ENCODE measurements around the gene COPS7A. TPM values are rescaled to one million over a fixed set of nuclear protein-coding genes. Genes with fewer than 3 reads are reported as not detected.
"Not testable (repeated sequence)": the region's sequence is repeated elsewhere in the genome, so short reads cannot be mapped to it uniquely, and the experiment has no call there.

COPS7A gene
- total RNA-seq, 2 experiments from 2014 or later = 29.8 to 35.6 TPM

GRCh38 chr12:6696690-6697583, 26.9 kb upstream of the COPS7A start:
- Mint-ChIP-seq H3K36me3 (no peaks in the 10 kb centered on the region), H3K4me3 (no peak overlapping the region), H3K9me3 (no peaks in the 10 kb centered on the region), H3K27me3 (peaks cover 41% of the 10 kb centered on the region), H3K4me1 (peaks cover 25% of the 10 kb centered on the region), H3K27ac (no peak overlapping the region)
- POLR2A ChIA-PET = no interaction called here
- DNase-seq (no peak), ATAC-seq (ENCODE audit: low read depth) (no peak)

GRCh38 chr12:6697584-6698351, 26.1 kb upstream of the COPS7A start:
- H3K36me3 Mint-ChIP-seq = no peaks in the 10 kb centered on the region
- H3K9me3 Mint-ChIP-seq = no peaks in the 10 kb centered on the region
- ATAC-seq (ENCODE audit: low read depth) = no peak
- peaks cover 25% of the 10 kb centered on the region for H3K4me1 Mint-ChIP-seq
- H3K27me3 Mint-ChIP-seq = peaks cover 48% of the 10 kb centered on the region
- POLR2A ChIA-PET = no interaction called here
- no peak for DNase-seq
- no peak overlapping the region for H3K27ac Mint-ChIP-seq
- no peak overlapping the region for H3K4me3 Mint-ChIP-seq

GRCh38 chr12:6698352-6699046, 25.3 kb upstream of the COPS7A start:
- H3K9me3 Mint-ChIP-seq = no peaks in the 10 kb centered on the region
- H3K27ac Mint-ChIP-seq = no peak overlapping the region
- H3K36me3 Mint-ChIP-seq = no peaks in the 10 kb centered on the region
- H3K4me3 Mint-ChIP-seq = no peak overlapping the region
- DNase-seq = peak; percentile 11
- ATAC-seq (ENCODE audit: low read depth) = no peak
- peaks cover 56% of the 10 kb centered on the region for H3K27me3 Mint-ChIP-seq
- POLR2A ChIA-PET = interaction anchor here (2.3 kb wide), 1 partner anchor 10 kb away, joined by 14 read pairs; the partner anchor contains the start of gene ZNF384
- peaks cover 27% of the 10 kb centered on the region for H3K4me1 Mint-ChIP-seq

GRCh38 chr12:6699259-6699988, 24.4 kb upstream of the COPS7A start:
- Mint-ChIP-seq H3K27ac (peak overlapping the region; percentile 40), H3K4me3 (peak overlapping the region; percentile 67), H3K9me3 (no peaks in the 10 kb centered on the region), H3K27me3 (peaks cover 64% of the 10 kb centered on the region), H3K4me1 (peaks cover 27% of the 10 kb centered on the region), H3K36me3 (no peaks in the 10 kb centered on the region)
- POLR2A ChIA-PET = interaction anchor here (0.6 to 2.3 kb wide), 3 partner anchors 10 to 71 kb away, joined by 5 to 14 read pairs (median 8); partner anchors contain the start of gene ZNF384
- ATAC-seq (ENCODE audit: low read depth) (no peak), DNase-seq (no peak)

DNA sequence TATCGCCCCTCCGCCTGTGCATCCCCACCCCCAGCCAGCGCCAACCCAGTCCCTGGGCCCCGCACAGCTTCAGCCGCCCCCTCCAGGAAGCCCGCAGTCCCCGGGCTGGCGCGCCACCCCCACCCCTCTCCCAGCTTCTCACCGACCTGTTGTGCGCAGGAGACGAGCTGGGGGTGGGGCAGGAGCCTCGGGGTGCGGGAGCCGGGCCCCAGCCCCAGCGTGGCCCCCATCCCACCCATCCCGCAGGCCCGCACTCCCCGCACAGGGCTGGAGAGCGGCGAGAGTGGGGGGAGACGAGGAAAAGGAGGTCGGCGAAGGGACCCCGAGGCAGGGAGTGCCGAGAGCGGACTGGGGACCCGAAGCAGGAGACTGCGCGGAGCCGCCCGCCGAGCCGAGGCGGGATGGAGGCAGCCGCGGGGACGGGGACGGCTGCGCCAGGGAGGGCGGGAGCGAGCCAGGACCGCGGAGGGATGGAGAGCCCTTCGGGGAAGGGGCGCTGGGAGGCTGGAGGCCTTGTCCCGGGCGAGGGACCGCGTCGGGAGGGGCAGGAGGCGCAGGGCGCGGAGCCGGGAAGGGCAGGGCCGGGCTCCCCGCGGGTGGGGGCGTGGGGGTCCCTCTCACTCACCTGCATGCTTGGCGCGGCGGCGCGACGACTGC, 23.7 kb upstream of the COPS7A start:
- Mint-ChIP-seq H3K36me3 (no peaks in the 10 kb centered on the region), H3K27me3 (peaks cover 71% of the 10 kb centered on the region), H3K4me1 (peaks cover 25% of the 10 kb centered on the region), H3K4me3 (peak overlapping the region; percentile 67), H3K9me3 (no peaks in the 10 kb centered on the region), H3K27ac (no peak overlapping the region)
- ATAC-seq (ENCODE audit: low read depth) (peak; percentile 27), DNase-seq (peak; percentile 48)
- POLR2A ChIA-PET = interaction anchor here (0.6 to 2.3 kb wide), 3 partner anchors 9 to 71 kb away, joined by 5 to 14 read pairs (median 8); partner anchors contain the start of gene ZNF384

GRCh38 chr12:6700646-6701051, 23.2 kb upstream of the COPS7A start, which contains the start of gene PIANP:
Gene PIANP, minus strand, starts transcription at chr12:6700815. Its CDS starts 2,754 bp downstream, at chr12:6698061.
- H3K27me3 Mint-ChIP-seq = peaks cover 76% of the 10 kb centered on the region
- ATAC-seq (ENCODE audit: low read depth) = peak; percentile 75
- POLR2A ChIA-PET = interaction anchor here (1.4 kb wide), 1 partner anchor 8 kb away, joined by 8 read pairs; no protein-coding TSS in a partner anchor
- H3K4me3 Mint-ChIP-seq = peak within 1 kb of the TSS; percentile 67
- H3K36me3 Mint-ChIP-seq = no peaks in the 10 kb centered on the region
- peak within 1 kb of the TSS; percentile 40 for H3K27ac Mint-ChIP-seq
- DNase-seq = peak; percentile 71
- no peaks in the 10 kb centered on the region for H3K9me3 Mint-ChIP-seq
- peaks cover 25% of the 10 kb centered on the region for H3K4me1 Mint-ChIP-seq

- Mint-ChIP-seq H3K27me3 (peaks cover 77% of the 10 kb centered on the region), H3K9me3 (no peaks in the 10 kb centered on the region), H3K4me1 (peaks cover 25% of the 10 kb centered on the region), H3K4me3 (peak overlapping the region; percentile 39), H3K27ac (peak overlapping the region; percentile 19), H3K36me3 (no peaks in the 10 kb centered on the region)
- DNase-seq = no peak
- no peak for ATAC-seq (ENCODE audit: low read depth)
- POLR2A ChIA-PET = no interaction called here
Observed at GRCh38 chr12:6701078-6701768, 22.6 kb upstream of the COPS7A start.

- Mint-ChIP-seq H3K4me3 (no peak overlapping the region), H3K36me3 (no peaks in the 10 kb centered on the region), H3K27me3 (peaks cover 68% of the 10 kb centered on the region), H3K4me1 (peaks cover 18% of the 10 kb centered on the region), H3K27ac (no peak overlapping the region), H3K9me3 (no peaks in the 10 kb centered on the region)
- ATAC-seq (ENCODE audit: low read depth) (peak; percentile 35), DNase-seq (no peak)
- POLR2A ChIA-PET = no interaction called here
Observed at GRCh38 chr12:6703631-6704030, 20.2 kb upstream of the COPS7A start.

- not testable (repeated sequence) for ATAC-seq (ENCODE audit: low read depth); DNase-seq; H3K36me3 Mint-ChIP-seq; H3K27ac Mint-ChIP-seq; H3K9me3 Mint-ChIP-seq; H3K4me3 Mint-ChIP-seq; H3K4me1 Mint-ChIP-seq
- POLR2A ChIA-PET = interaction anchor here (1.0 to 1.4 kb wide), 4 partner anchors 9 to 19 kb away, joined by 3 to 15 read pairs (median 6); partner anchors contain the start of genes COPS7A and ZNF384
- H3K27me3 Mint-ChIP-seq = peaks cover 25% of the 10 kb centered on the region
Observed at GRCh38 chr12:6708351-6708750, 15.5 kb upstream of the COPS7A start.

GRCh38 chr12:6708960-6709394, 14.9 kb upstream of the COPS7A start:
- POLR2A ChIA-PET = interaction anchor here (0.8 to 1.4 kb wide), 6 partner anchors 9 to 183 kb away, joined by 3 to 15 read pairs (median 4); partner anchors contain the start of genes COPS7A, IFFO1 and ZNF384
- Mint-ChIP-seq H3K9me3 (no peaks in the 10 kb centered on the region), H3K36me3 (no peaks in the 10 kb centered on the region), H3K27me3 (peaks cover 20% of the 10 kb centered on the region), H3K4me3 (peak overlapping the region; percentile 61), H3K4me1 (peaks cover 7% of the 10 kb centered on the region), H3K27ac (peak overlapping the region; percentile 54)
- peak; percentile 68 for ATAC-seq (ENCODE audit: low read depth)
- no peak for DNase-seq

GRCh38 chr12:6716031-6716873, 7.6 kb upstream of the COPS7A start:
- H3K9me3 Mint-ChIP-seq; ATAC-seq (ENCODE audit: low read depth); H3K27ac Mint-ChIP-seq; H3K4me1 Mint-ChIP-seq; DNase-seq; POLR2A ChIA-PET; H3K4me3 Mint-ChIP-seq; H3K36me3 Mint-ChIP-seq; H3K27me3 Mint-ChIP-seq: not testable (repeated sequence)
